H9 (cell line): ENCODE results near the gene CHRNA3. TPM values are rescaled to one million over a fixed set of nuclear protein-coding genes. Genes with fewer than 3 reads are reported as not detected.

Experiments
- DNase-seq: peaks from one replicate; pipeline ENCODE4 v3.0.0-alpha.2; 2017
- H2AFZ ChIP-seq: one replicate; pipeline ENCODE4 v1.6.1; 2013; ENCODE audit warnings: mild to moderate bottlenecking, low read length, control low read depth, moderate library complexity
- H2AK5ac ChIP-seq: 2 replicates; pipeline ENCODE4 v1.6.1; 2013; ENCODE audit warnings: low read length, control low read depth, mixed read lengths; ENCODE audit not compliant: insufficient read length
- H2BK120ac ChIP-seq: one replicate; pipeline ENCODE4 v1.6.1; 2013; ENCODE audit warnings: low read depth, mild to moderate bottlenecking, low read length, control low read depth, inconsistent platforms; ENCODE audit not compliant: poor library complexity, severe bottlenecking
- H2BK12ac ChIP-seq: 2 replicates; pipeline ENCODE4 v1.6.1; 2013; ENCODE audit warnings: low read length, control low read depth, mixed read lengths, low read depth; ENCODE audit not compliant: insufficient read length
- H2BK15ac ChIP-seq: 2 replicates; pipeline ENCODE4 v1.6.1; 2013; ENCODE audit warnings: low read depth, low read length, control low read depth
- H2BK20ac ChIP-seq: one replicate; pipeline ENCODE4 v1.6.1; 2013; ENCODE audit warnings: low read depth, mild to moderate bottlenecking, low read length, control low read depth, inconsistent platforms; ENCODE audit not compliant: poor library complexity, severe bottlenecking
- H2BK5ac ChIP-seq: 2 replicates; pipeline ENCODE4 v1.6.1; 2013; ENCODE audit warnings: low read length, control low read depth, mixed read lengths; ENCODE audit not compliant: insufficient read length
- H3K14ac ChIP-seq: 2 replicates; pipeline ENCODE4 v1.6.1; 2013; ENCODE audit warnings: low read length, control low read depth; ENCODE audit not compliant: insufficient read depth
- H3K18ac ChIP-seq: 2 replicates; pipeline ENCODE4 v1.6.1; 2013; ENCODE audit warnings: low read depth, mild to moderate bottlenecking, mixed read lengths, low read length, control low read depth; ENCODE audit not compliant: insufficient read length
- H3K23ac ChIP-seq: 2 replicates; pipeline ENCODE4 v1.6.1; 2013; ENCODE audit warnings: low read length, control low read depth, mixed read lengths, low read depth; ENCODE audit not compliant: insufficient read length
- H3K23me2 ChIP-seq: 2 replicates; pipeline ENCODE4 v1.6.1; 2013; ENCODE audit warnings: low read depth, mild to moderate bottlenecking, mixed read lengths, low read length, control low read depth; ENCODE audit not compliant: insufficient read length, poor library complexity, severe bottlenecking
- H3K27ac ChIP-seq: 2 replicates; pipeline ENCODE4 v1.5.1; 2013; ENCODE audit warnings: low read length, control low read depth, mixed read lengths, low read depth; ENCODE audit not compliant: insufficient read length
- H3K27me3 ChIP-seq: 2 replicates; pipeline ENCODE4 v1.6.1; 2013; ENCODE audit warnings: low read length, control low read depth, inconsistent platforms; ENCODE audit not compliant: insufficient read depth
- H3K4ac ChIP-seq: 2 replicates; pipeline ENCODE4 v1.6.1; 2013; ENCODE audit warnings: low read depth, mild to moderate bottlenecking, control low read depth, inconsistent platforms, low read length, moderate library complexity
- H3K4me1 ChIP-seq: 2 replicates; pipeline ENCODE4 v1.6.1; 2013; ENCODE audit warnings: low read length, control low read depth, inconsistent platforms; ENCODE audit not compliant: insufficient read depth
- H3K4me2 ChIP-seq: 2 replicates; pipeline ENCODE4 v1.6.1; 2013; ENCODE audit warnings: low read length, control low read depth, mixed read lengths; ENCODE audit not compliant: insufficient read length, insufficient read depth
- H3K56ac ChIP-seq: 2 replicates; pipeline ENCODE4 v1.6.1; 2013; ENCODE audit warnings: low read depth, mild to moderate bottlenecking, mixed read lengths, low read length, control low read depth; ENCODE audit not compliant: insufficient read length
- H3K79me1 ChIP-seq: 2 replicates; pipeline ENCODE4 v1.6.1; 2013; ENCODE audit warnings: low read depth, mild to moderate bottlenecking, moderate library complexity, low read length, control low read depth, inconsistent platforms; ENCODE audit not compliant: insufficient read depth, poor library complexity, severe bottlenecking
- H3K79me2 ChIP-seq: 2 replicates; pipeline ENCODE4 v1.6.1; 2013; ENCODE audit warnings: low read length, control low read depth, inconsistent platforms; ENCODE audit not compliant: insufficient read depth
- H3K9ac ChIP-seq: 2 replicates; pipeline ENCODE4 v1.6.1; 2013; ENCODE audit warnings: low read length, control low read depth, mixed read lengths; ENCODE audit not compliant: insufficient read length; ENCODE audit errors: extremely low read depth
- H3K9me3 ChIP-seq: one replicate; pipeline ENCODE4 v1.6.1; 2013; ENCODE audit warnings: low read depth, low read length, inconsistent platforms; ENCODE audit not compliant: control insufficient read depth
- H3T11ph ChIP-seq: one replicate; pipeline ENCODE4 v1.6.1; 2013; ENCODE audit warnings: mild to moderate bottlenecking, low read length, control low read depth, inconsistent platforms
- H4K20me1 ChIP-seq: one replicate; pipeline ENCODE4 v1.6.1; 2013; ENCODE audit not compliant: control insufficient read depth, insufficient read length, insufficient read depth
- H4K5ac ChIP-seq: 2 replicates; pipeline ENCODE4 v1.6.1; 2013; ENCODE audit warnings: low read depth, mild to moderate bottlenecking, mixed read lengths, low read length, control low read depth; ENCODE audit not compliant: insufficient read length
- H4K8ac ChIP-seq: replicated peaks from 2 replicates; pipeline ENCODE4 v1.6.1; 2013; ENCODE audit warnings: low read length, control low read depth, mixed read lengths, low read depth; ENCODE audit not compliant: insufficient read length
- H4K91ac ChIP-seq: 2 replicates; pipeline ENCODE4 v1.6.1; 2013; ENCODE audit warnings: low read depth, mild to moderate bottlenecking, moderate library complexity, mixed read lengths, low read length, control low read depth; ENCODE audit not compliant: insufficient read length
- H3K27ac Mint-ChIP-seq, 3 experiments: 2 replicates in 2 of 3; 3 replicates in 1 of 3; pipeline ENCODE4 v1.8.0; 2020 to 2021; ENCODE audit warnings: mixed read lengths in 3 of 3, mild to moderate bottlenecking in 1 of 3, moderate library complexity in 1 of 3
- H3K27me3 Mint-ChIP-seq: 2 replicates; pipeline ENCODE4 v1.8.0; 2021; ENCODE audit warnings: low read depth, mild to moderate bottlenecking, moderate library complexity, mixed read lengths
- H3K36me3 Mint-ChIP-seq, 3 experiments: 2 replicates in 2 of 3; 3 replicates in 1 of 3; pipeline ENCODE4 v1.8.0; 2020 to 2021; ENCODE audit warnings: low read depth in 3 of 3, mixed read lengths in 3 of 3; ENCODE audit not compliant: insufficient read depth in 1 of 3
- H3K4me1 Mint-ChIP-seq, 2 experiments: 2 replicates each; pipeline ENCODE4 v1.8.0; 2020; ENCODE audit warnings: mixed read lengths in 2 of 2
- H3K4me3 Mint-ChIP-seq, 2 experiments: 2 replicates in 1 of 2; 3 replicates in 1 of 2; pipeline ENCODE4 v1.8.0; 2020 to 2021; ENCODE audit warnings: mild to moderate bottlenecking in 2 of 2, mixed read lengths in 2 of 2, moderate library complexity in 1 of 2
- H3K9me3 Mint-ChIP-seq, 2 experiments: 2 replicates in 1 of 2; 3 replicates in 1 of 2; pipeline ENCODE4 v1.8.0; 2020; ENCODE audit warnings: mild to moderate bottlenecking in 2 of 2, mixed read lengths in 2 of 2, moderate library complexity in 1 of 2
- CTCF ChIP-seq: fragments of 200-600 bp; sonication (generic); conservative IDR thresholded peaks from 3 replicates; pipeline ENCODE4 v1.8.0; 2021; ENCODE audit warnings: antibody characterized with exemption, mild to moderate bottlenecking
- WGBS: extraction: QIAGEN DNeasy Blood & Tissue Kit; methylation state at CpG from one replicate; pipeline ENCODE4 v1.1.7; 2013; ENCODE audit warnings: missing lambda C conversion rate, low lambda C conversion rate, mixed read lengths; ENCODE audit not compliant: insufficient read length; ENCODE audit errors: extremely low coverage; 5-methylcytosine and 5-hydroxymethylcytosine counted together
- total RNA-seq: library from RNA; stranded (reverse); gene quantifications from 2 replicates; pipeline ENCODE4 v1.2.1, GENCODE V29; 2021

The CHRNA3 gene
- total RNA-seq, 1 experiment from 2014 or later: 0.81 TPM

DNA sequence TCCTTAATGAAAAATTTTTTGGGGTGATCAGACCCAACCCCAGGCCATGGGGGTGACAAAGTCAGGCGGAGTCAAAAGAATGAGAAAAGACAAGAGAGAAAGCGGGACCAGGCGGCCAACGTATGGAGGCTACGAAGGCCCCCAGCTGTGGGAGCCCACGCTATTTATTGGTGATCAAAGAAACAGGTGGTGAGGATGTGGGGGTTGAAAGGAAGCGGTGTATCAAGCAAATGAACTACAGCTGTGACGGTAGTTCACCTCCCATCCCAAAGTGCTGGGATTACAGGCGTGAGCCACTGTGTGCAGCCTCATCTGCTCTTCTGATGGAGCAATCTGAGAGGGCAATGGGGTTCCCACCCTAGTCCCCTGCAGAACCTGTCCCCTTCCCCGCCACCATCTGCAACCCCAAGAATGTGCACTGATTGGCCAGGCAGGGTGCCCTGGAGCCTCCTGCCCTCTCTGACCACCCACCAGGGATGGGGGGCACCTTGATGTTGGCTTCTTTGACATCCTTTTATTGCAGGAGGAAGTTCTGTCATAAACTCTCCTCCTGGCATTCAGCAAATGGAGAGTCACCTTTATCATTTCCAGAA, 1.1 kb upstream of the CHRNA3 start:
- no CpG with 5 or more reads among the region's 10 CpGs for whole genome bisulfite sequencing
- Histone ChIP-seq H3K14ac (no peak overlapping the region), H3K27me3 (peaks cover 8% of the 10 kb centered on the region; the same call in 1 of the 2 replicates), H2BK5ac (no peak overlapping the region), H3K79me1 (no peaks in the 10 kb centered on the region), H3K23me2 (peaks cover 10% of the 10 kb centered on the region), H2BK20ac (no peak overlapping the region), H3K4me2 (no peak overlapping the region), H2BK12ac (no peak overlapping the region), H3T11ph (no peak overlapping the region), H4K8ac (no peak overlapping the region), H3K27ac (no peak overlapping the region), H3K79me2 (no peaks in the 10 kb centered on the region), H3K4me1 (no peaks in the 10 kb centered on the region), H3K9ac (no peak overlapping the region), H3K4ac (no peak overlapping the region), H4K91ac (no peak overlapping the region), H3K18ac (no peak overlapping the region), H2BK120ac (no peak overlapping the region), H2AK5ac (no peak overlapping the region), H3K23ac (no peak overlapping the region), H3K9me3 (no peaks in the 10 kb centered on the region), H2BK15ac (no peak overlapping the region), H4K5ac (no peak overlapping the region), H3K56ac (no peak overlapping the region), H2AFZ (no peak overlapping the region), H4K20me1 (no peaks in the 10 kb centered on the region)
- peaks cover 56% of the 10 kb centered on the region for H3K27me3 Mint-ChIP-seq
- no peak overlapping the region; a peak in 1 of 7 replicates for H3K27ac Mint-ChIP-seq
- peak overlapping the region in 1 of 2 experiments; percentile 81; a peak in 2 of 5 replicates for H3K4me3 Mint-ChIP-seq
- no peak for TF ChIP-seq CTCF
- no peaks in the 10 kb centered on the region for H3K36me3 Mint-ChIP-seq
- H3K4me1 Mint-ChIP-seq: peaks cover 13 to 21% of the 10 kb centered on the region in 2 experiments
- peaks cover 2 to 4% of the 10 kb centered on the region in 2 experiments; a peak in 2 of 5 replicates for H3K9me3 Mint-ChIP-seq
- DNase-seq: no peak
